Loucy (cell line): Measurements from ENCODE around the gene TRAPPC12.

Experiments
- CTCF ChIP-seq: fragments of 200-600 bp; sonication (generic); conservative IDR thresholded peaks from 2 replicates; pipeline ENCODE4 v1.5.1; 2014; ENCODE audit warnings: mild to moderate bottlenecking, antibody characterized with exemption, low read length
- EZH2phosphoT487 ChIP-seq: fragments of 200-600 bp; IDR thresholded peaks from 2 replicates; pipeline ENCODE4 v1.6.1; 2018; ENCODE audit warnings: antibody characterized with exemption, mild to moderate bottlenecking, moderate library complexity, borderline replicate concordance

GRCh38 chr2:3420769-3421397 is 41.4 kb downstream of the TRAPPC12 start:
- TF ChIP-seq CTCF = no peak
- no peak for TF ChIP-seq EZH2phosphoT487
